ENCODE measurements around the gene SCD5. TPM values are rescaled to one million over a fixed set of nuclear protein-coding genes. Genes with fewer than 3 reads are reported as not detected.

Gene SCD5
- total RNA-seq, 1 donor from 2014 or later: 36.6 TPM

GRCh38 chr4:82691431-82691830 lies 107.2 kb downstream of the SCD5 start:
- peaks cover 10% of the 10 kb centered on the region for H3K36me3 Mint-ChIP-seq

GRCh38 chr4:82688091-82688795 lies 110.4 kb downstream of the SCD5 start:
- H3K4me1 Mint-ChIP-seq (ENCODE audit: unreplicated experiment): peaks cover 11% of the 10 kb centered on the region
- H3K27me3 Mint-ChIP-seq: no peaks in the 10 kb centered on the region

More at GRCh38 chr4:82691431-82691830, 107.2 kb downstream of the SCD5 start:
- H3K9me3 Mint-ChIP-seq: no peaks in the 10 kb centered on the region
- H3K4me1 Mint-ChIP-seq (ENCODE audit: unreplicated experiment): peaks cover 15% of the 10 kb centered on the region
- TF ChIP-seq CTCF (conservative IDR thresholded peaks at IDR 0.05): no peak
- no peaks in the 10 kb centered on the region for H3K27me3 Mint-ChIP-seq
- no peak for DNase-seq (ENCODE audit: extremely low spot score, unreplicated experiment)
- no peak overlapping the region for H3K4me3 Mint-ChIP-seq
- H3K27ac Mint-ChIP-seq: no peak overlapping the region

GRCh38 chr4:82687531-82687930 lies 111.1 kb downstream of the SCD5 start:
- no peak for DNase-seq (ENCODE audit: extremely low spot score, unreplicated experiment)
- Mint-ChIP-seq H3K4me1 (ENCODE audit: unreplicated experiment) (peaks cover 11% of the 10 kb centered on the region), H3K27me3 (no peaks in the 10 kb centered on the region), H3K9me3 (no peaks in the 10 kb centered on the region), H3K36me3 (peaks cover 7% of the 10 kb centered on the region), H3K27ac (peak overlapping the region; percentile 0), H3K4me3 (no peak overlapping the region)
- TF ChIP-seq CTCF (conservative IDR thresholded peaks at IDR 0.05): no peak

More at GRCh38 chr4:82688091-82688795, 110.4 kb downstream of the SCD5 start:
- H3K36me3 Mint-ChIP-seq: peaks cover 9% of the 10 kb centered on the region
- no peak overlapping the region for H3K4me3 Mint-ChIP-seq
- no peak overlapping the region for H3K27ac Mint-ChIP-seq
- no peak for TF ChIP-seq CTCF (conservative IDR thresholded peaks at IDR 0.05)
- no peaks in the 10 kb centered on the region for H3K9me3 Mint-ChIP-seq
- DNase-seq (ENCODE audit: extremely low spot score, unreplicated experiment): no peak

- H3K9me3 Mint-ChIP-seq: no peaks in the 10 kb centered on the region
- no peaks in the 10 kb centered on the region for H3K27me3 Mint-ChIP-seq
- H3K4me1 Mint-ChIP-seq (ENCODE audit: unreplicated experiment): peaks cover 13% of the 10 kb centered on the region
- DNase-seq (ENCODE audit: extremely low spot score, unreplicated experiment): no peak
- TF ChIP-seq CTCF (conservative IDR thresholded peaks at IDR 0.05): no peak
- H3K4me3 Mint-ChIP-seq: no peak overlapping the region
- H3K36me3 Mint-ChIP-seq: peaks cover 23% of the 10 kb centered on the region
- H3K27ac Mint-ChIP-seq: no peak overlapping the region
These were observed 116.8 kb downstream of the SCD5 start for GRCh38 chr4:82681754-82682153.

GRCh38 chr4:82680834-82681233 lies 117.8 kb downstream of the SCD5 start:
- Mint-ChIP-seq H3K9me3 (no peaks in the 10 kb centered on the region), H3K27ac (no peak overlapping the region), H3K4me1 (ENCODE audit: unreplicated experiment) (peaks cover 13% of the 10 kb centered on the region), H3K4me3 (no peak overlapping the region), H3K27me3 (no peaks in the 10 kb centered on the region), H3K36me3 (peaks cover 23% of the 10 kb centered on the region)
- TF ChIP-seq CTCF (conservative IDR thresholded peaks at IDR 0.05): no peak
- no peak for DNase-seq (ENCODE audit: extremely low spot score, unreplicated experiment)

Measured in type B pancreatic cell (in vitro differentiated cells).